Esophagus squamous epithelium (tissue), 4 donors: ENCODE measurements around the gene ZCRB1.

Source experiments
- POLR2A ChIP-seq, 4 donors: fragments of 450-650 bp; IDR thresholded peaks; one replicate each; pipeline ENCODE4 v1.6.1; 2017; ENCODE audit warnings: antibody characterized with exemption in 4 of 4, mild to moderate bottlenecking in 4 of 4, moderate library complexity in 3 of 4
- TF ChIP-seq, protein P1 (sequence below), 6 experiments: fragments of 450-650 bp in 4 of 6; fragments of 200-600 bp in 2 of 6; sonication (generic) in 2 of 6; IDR thresholded peaks; one replicate each; pipeline ENCODE4 v1.5.1; 2016 to 2019; ENCODE audit warnings: antibody characterized with exemption in 6 of 6, mild to moderate bottlenecking in 4 of 6, moderate library complexity in 4 of 6

DNA sequence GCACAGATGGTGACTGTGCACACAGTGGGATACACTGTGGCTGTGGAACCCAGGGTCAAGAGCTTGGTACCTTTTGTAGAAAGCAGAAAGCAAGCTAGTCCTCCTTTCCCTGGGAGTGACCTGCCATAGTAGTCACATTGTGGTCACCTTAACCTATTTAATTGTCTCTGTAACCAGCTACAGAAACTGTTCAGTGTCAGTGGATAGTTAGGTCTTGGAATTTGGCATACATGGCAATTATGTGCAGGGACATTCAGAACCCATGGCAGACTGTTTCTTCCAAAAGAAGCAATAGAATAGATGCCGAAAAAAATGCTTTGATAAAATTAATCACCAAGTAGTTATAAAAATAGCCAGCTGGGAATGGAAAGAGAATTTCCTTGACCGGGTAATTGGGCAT, 30.4 kb upstream of the ZCRB1 start:
- TF ChIP-seq, protein P1, sequence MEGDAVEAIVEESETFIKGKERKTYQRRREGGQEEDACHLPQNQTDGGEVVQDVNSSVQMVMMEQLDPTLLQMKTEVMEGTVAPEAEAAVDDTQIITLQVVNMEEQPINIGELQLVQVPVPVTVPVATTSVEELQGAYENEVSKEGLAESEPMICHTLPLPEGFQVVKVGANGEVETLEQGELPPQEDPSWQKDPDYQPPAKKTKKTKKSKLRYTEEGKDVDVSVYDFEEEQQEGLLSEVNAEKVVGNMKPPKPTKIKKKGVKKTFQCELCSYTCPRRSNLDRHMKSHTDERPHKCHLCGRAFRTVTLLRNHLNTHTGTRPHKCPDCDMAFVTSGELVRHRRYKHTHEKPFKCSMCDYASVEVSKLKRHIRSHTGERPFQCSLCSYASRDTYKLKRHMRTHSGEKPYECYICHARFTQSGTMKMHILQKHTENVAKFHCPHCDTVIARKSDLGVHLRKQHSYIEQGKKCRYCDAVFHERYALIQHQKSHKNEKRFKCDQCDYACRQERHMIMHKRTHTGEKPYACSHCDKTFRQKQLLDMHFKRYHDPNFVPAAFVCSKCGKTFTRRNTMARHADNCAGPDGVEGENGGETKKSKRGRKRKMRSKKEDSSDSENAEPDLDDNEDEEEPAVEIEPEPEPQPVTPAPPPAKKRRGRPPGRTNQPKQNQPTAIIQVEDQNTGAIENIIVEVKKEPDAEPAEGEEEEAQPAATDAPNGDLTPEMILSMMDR (IDR thresholded peaks at IDR 0.05) = no peak
- no peak for TF ChIP-seq POLR2A (IDR thresholded peaks at IDR 0.05)
